Measurements from ENCODE around the gene ZMYND8.

Gene ZMYND8

GRCh38 chr20:47348539-47349142 lies 7.9 kb downstream of the ZMYND8 start:
- in situ Hi-C loops (cut with MboI; ENCODE audit: low sequenced_read_pairs, unreplicated experiment): no loop called here
- peak; percentile 38 for DNase-seq (ENCODE audit: low spot score)
- TF ChIP-seq CTCF (IDR thresholded peaks at IDR 0.05; ENCODE audit: borderline replicate concordance, control extremely low read depth, extremely low read depth, insufficient read depth, missing control alignments): no peak

DNA sequence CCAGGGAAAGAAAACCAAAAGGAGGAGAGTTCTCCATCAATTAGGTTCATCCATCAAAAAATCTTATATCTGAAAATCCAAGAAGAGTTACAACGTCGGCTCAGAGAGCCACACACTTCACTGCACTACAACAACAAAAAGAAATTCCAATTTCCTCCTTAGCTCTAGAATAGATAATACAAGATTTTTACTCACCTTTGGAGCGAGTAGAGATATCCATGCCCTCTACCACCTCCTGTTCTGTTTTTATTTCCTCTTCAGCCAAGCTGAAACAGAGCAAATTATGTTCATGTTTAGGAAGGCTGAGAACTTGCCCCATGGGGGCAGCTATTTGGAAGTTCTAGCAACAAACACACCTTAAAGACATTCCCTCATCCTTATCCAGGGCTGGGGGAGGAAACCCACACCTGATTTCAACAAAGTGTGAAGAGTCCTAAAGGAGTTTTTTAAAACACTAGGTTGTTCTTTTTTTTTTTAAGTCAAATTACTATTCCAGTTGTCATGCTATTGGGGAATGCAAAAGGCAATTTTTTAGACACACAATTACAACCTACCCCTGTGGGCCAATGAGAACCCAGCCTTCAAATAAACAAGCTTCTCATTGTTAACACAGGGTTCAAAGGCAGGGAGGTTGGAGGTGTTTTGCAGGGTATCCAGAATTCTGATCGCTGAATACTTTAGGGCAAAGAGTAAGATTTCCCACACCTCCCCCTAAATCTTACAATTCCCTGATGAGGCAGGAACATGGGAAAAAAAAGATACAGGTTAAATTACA lies 8.7 kb downstream of the ZMYND8 start:
- DNase-seq (ENCODE audit: low spot score): no peak
- in situ Hi-C loops (cut with MboI; ENCODE audit: low sequenced_read_pairs, unreplicated experiment): no loop called here
- TF ChIP-seq CTCF (IDR thresholded peaks at IDR 0.05; ENCODE audit: borderline replicate concordance, control extremely low read depth, extremely low read depth, insufficient read depth, missing control alignments): no peak

GRCh38 chr20:47346172-47346571 lies 10.3 kb downstream of the ZMYND8 start:
- in situ Hi-C loops (cut with MboI; ENCODE audit: low sequenced_read_pairs, unreplicated experiment): no loop called here
- DNase-seq (ENCODE audit: low spot score): no peak
- TF ChIP-seq CTCF (IDR thresholded peaks at IDR 0.05; ENCODE audit: borderline replicate concordance, control extremely low read depth, extremely low read depth, insufficient read depth, missing control alignments): no peak

DNA sequence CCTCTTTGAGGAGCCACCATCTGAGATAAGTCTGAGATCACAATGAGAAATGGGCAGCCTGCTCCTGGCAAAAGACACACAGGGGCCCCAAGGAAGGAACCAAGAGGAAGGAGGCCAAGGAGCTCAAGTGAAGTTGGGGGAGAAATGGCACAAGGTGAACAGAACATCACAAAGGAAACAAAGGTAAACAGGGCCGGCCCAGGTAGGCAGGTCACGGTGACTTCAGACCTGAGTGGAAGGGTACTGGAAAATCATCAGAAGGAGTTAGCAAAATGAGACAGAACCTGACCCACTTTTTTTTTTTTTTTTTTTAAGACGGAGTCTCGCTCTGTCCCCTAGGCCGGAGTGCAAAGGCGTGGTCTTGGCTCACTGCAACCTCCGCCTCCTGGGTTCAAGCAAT lies 11.3 kb downstream of the ZMYND8 start:
- no peak for DNase-seq (ENCODE audit: low spot score)
- in situ Hi-C loops (cut with MboI; ENCODE audit: low sequenced_read_pairs, unreplicated experiment): no loop called here
- TF ChIP-seq CTCF (IDR thresholded peaks at IDR 0.05; ENCODE audit: borderline replicate concordance, control extremely low read depth, extremely low read depth, insufficient read depth, missing control alignments): no peak

DNA sequence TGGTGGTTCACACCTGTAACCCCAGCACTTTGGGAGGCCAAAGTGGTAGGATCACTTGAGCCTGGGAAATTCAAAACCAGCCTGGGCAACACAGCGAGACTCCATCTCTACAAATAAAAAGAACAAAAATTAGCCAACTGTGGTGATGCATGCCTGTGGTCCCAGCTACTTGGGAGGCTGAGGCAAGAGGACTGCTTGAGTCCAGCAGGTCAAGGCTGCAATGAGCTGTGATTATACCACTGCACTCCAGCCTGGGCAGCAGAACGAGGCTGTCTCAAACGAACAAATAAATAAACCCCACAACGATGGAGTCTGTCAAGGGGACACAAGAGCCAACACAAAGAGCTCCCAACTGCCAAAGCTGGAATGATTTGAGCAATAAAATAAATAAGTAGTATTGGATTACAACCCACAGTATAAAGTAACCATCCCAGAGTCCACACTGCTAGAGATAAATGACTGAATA lies 13.5 kb downstream of the ZMYND8 start:
- in situ Hi-C loops (cut with MboI; ENCODE audit: low sequenced_read_pairs, unreplicated experiment): no loop called here
- no peak for TF ChIP-seq CTCF (IDR thresholded peaks at IDR 0.05; ENCODE audit: borderline replicate concordance, control extremely low read depth, extremely low read depth, insufficient read depth, missing control alignments)
- DNase-seq (ENCODE audit: low spot score): no peak

- no peak for DNase-seq (ENCODE audit: low spot score)
- in situ Hi-C loops (cut with MboI; ENCODE audit: low sequenced_read_pairs, unreplicated experiment): no loop called here
- TF ChIP-seq CTCF (IDR thresholded peaks at IDR 0.05; ENCODE audit: borderline replicate concordance, control extremely low read depth, extremely low read depth, insufficient read depth, missing control alignments): no peak
These were observed 18.3 kb downstream of the ZMYND8 start for GRCh38 chr20:47338131-47338628.

All from GM13976 (cell line).